Stomach (tissue), 4 donors: Measurements from ENCODE around the gene ETS1.

Source experiments
- CTCF ChIP-seq, 7 experiments: fragments of 450-650 bp in 4 of 7; fragments of 200-600 bp in 3 of 7; sonication (generic) in 3 of 7; IDR thresholded peaks; one replicate each; pipeline ENCODE4 v1.5.1; 2016 to 2019; ENCODE audit warnings: antibody characterized with exemption in 7 of 7, control low read depth in 2 of 7, mild to moderate bottlenecking in 1 of 7
- EP300 ChIP-seq: sonication (generic); formaldehyde crosslinking; IDR thresholded peaks from one replicate; pipeline ENCODE4 v1.6.1; 2017; ENCODE audit warnings: antibody characterized with exemption
- POLR2A ChIP-seq, 4 donors: fragments of 450-650 bp; IDR thresholded peaks; one replicate each; pipeline ENCODE4 v1.6.1; 2016; ENCODE audit warnings: antibody characterized with exemption in 4 of 4, control low read depth in 2 of 4, mild to moderate bottlenecking in 1 of 4, moderate library complexity in 1 of 4
- POLR2AphosphoS5 ChIP-seq, 3 donors: sonication (generic); formaldehyde crosslinking; IDR thresholded peaks; one replicate each; pipeline ENCODE4 v1.6.1; 2016; ENCODE audit warnings: antibody characterized with exemption in 3 of 3

DNA sequence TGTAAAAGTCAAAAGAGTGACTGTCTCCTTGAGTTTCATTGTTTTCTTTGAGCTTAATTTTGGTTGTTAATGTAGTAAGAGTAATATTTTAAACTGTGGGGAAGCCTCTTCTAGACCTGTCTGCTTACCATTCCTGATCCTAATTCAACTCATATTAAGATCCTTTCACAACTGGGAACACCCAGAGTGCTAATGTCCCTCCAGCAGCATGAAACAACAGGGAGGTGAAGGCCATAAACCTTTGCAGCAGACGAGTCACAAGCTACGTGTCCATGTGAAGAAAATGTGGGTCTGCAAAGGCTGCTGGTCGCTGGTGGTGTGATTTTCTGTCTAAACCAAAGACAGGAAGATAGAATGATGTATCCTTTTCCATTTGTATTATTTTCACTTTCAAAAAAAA lies 152.5 kb downstream of the ETS1 start:
- no peak for TF ChIP-seq POLR2A (IDR thresholded peaks at IDR 0.05)
- no peak for TF ChIP-seq CTCF (IDR thresholded peaks at IDR 0.05)
- no peak for TF ChIP-seq POLR2AphosphoS5 (IDR thresholded peaks at IDR 0.05)
- no peak for TF ChIP-seq EP300
